ENCODE data around the gene ARHGAP24. TPM values are rescaled to one million over a fixed set of nuclear protein-coding genes. Genes with fewer than 3 reads are reported as not detected.

ARHGAP24 gene
- polyA plus RNA-seq, 1 of the 3 experiments (the other 2 are of a cell fraction), result 1.4 TPM

DNA sequence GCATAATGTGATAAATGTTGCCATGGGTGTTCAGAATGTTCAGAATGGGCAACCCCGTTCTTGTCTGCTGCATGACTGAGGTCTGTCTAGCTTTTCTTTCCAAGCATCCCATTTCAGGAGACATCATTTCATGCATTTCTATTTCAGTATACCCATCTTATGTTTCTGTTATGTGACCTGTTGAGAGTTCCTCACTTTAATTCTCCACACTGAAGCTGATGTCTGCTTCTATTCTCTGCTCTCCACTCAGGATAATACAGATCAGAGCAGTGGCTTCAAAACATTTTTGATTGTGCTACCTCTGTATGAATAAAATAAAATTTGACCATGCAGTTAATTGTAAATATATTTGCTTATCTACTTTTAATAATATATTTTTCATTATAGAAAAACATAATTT is 398.6 kb downstream of the ARHGAP24 start (continued):
- TF ChIP-seq, protein P1, sequence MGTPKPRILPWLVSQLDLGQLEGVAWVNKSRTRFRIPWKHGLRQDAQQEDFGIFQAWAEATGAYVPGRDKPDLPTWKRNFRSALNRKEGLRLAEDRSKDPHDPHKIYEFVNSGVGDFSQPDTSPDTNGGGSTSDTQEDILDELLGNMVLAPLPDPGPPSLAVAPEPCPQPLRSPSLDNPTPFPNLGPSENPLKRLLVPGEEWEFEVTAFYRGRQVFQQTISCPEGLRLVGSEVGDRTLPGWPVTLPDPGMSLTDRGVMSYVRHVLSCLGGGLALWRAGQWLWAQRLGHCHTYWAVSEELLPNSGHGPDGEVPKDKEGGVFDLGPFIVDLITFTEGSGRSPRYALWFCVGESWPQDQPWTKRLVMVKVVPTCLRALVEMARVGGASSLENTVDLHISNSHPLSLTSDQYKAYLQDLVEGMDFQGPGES (IDR thresholded peaks at IDR 0.05; ENCODE audit: low read depth, low read length), result no peak
- no peak for TF ChIP-seq CHD2 (IDR thresholded peaks at IDR 0.05; ENCODE audit: low read length, partially characterized antibody)
- TF ChIP-seq YY1 (IDR thresholded peaks at IDR 0.05; ENCODE audit: low read depth), result no peak
- TF ChIP-seq, protein P2, sequence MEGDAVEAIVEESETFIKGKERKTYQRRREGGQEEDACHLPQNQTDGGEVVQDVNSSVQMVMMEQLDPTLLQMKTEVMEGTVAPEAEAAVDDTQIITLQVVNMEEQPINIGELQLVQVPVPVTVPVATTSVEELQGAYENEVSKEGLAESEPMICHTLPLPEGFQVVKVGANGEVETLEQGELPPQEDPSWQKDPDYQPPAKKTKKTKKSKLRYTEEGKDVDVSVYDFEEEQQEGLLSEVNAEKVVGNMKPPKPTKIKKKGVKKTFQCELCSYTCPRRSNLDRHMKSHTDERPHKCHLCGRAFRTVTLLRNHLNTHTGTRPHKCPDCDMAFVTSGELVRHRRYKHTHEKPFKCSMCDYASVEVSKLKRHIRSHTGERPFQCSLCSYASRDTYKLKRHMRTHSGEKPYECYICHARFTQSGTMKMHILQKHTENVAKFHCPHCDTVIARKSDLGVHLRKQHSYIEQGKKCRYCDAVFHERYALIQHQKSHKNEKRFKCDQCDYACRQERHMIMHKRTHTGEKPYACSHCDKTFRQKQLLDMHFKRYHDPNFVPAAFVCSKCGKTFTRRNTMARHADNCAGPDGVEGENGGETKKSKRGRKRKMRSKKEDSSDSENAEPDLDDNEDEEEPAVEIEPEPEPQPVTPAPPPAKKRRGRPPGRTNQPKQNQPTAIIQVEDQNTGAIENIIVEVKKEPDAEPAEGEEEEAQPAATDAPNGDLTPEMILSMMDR (IDR thresholded peaks at IDR 0.05), result no peak
- no peak for TF ChIP-seq MXI1 (IDR thresholded peaks at IDR 0.05; ENCODE audit: low read depth, low read length)
- no peak for TF ChIP-seq POLR2AphosphoS5 (IDR thresholded peaks at IDR 0.05; ENCODE audit: low read depth, low read length)
- TF ChIP-seq, protein P3, sequence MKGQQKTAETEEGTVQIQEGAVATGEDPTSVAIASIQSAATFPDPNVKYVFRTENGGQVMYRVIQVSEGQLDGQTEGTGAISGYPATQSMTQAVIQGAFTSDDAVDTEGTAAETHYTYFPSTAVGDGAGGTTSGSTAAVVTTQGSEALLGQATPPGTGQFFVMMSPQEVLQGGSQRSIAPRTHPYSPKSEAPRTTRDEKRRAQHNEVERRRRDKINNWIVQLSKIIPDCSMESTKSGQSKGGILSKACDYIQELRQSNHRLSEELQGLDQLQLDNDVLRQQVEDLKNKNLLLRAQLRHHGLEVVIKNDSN (IDR thresholded peaks at IDR 0.05; ENCODE audit: borderline replicate concordance, low read depth), result no peak

DNA sequence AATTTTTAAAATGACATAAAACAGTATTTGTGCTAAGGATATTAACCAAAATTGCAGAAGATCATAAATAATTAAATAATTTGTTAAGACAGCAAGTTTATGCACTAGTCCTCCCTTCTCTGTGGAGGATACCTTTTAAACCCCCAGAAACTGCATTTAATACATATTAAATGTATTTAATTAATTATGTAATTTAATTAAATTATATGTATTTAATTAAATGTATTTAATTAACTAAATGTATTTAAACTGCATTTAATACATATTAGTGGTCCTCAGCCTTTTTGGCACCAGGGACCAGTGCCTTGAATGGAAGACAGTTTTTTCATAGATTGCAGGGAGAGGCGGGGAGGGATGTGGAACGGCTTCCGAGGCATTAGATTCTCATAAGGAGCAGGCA is 404.6 kb downstream of the ARHGAP24 start:
- no peaks in the 10 kb centered on the region for H3K4me1 ChIP-seq (ENCODE audit: control insufficient read depth in 1 of 2, insufficient read depth in 2 of 2, low read depth in 1 of 2, low read length in 1 of 2)
- H3K27ac ChIP-seq (ENCODE audit: low read depth in 2 of 2, low read length in 1 of 2), result no peak overlapping the region
- ChIA-PET CTCF (no interaction called here), POLR2A (no interaction called here)
- no peaks in the 10 kb centered on the region for H3K36me3 ChIP-seq (replicated peaks in 1 of 2; ENCODE audit: control insufficient read depth in 1 of 2, insufficient read depth in 2 of 2, low read length in 1 of 2)
- no peak for DNase-seq
- H4K20me1 ChIP-seq (ENCODE audit: insufficient read depth), result no peaks in the 10 kb centered on the region
- H3K9me2 ChIP-seq, result no peaks in the 10 kb centered on the region
- no peaks in the 10 kb centered on the region for H3K9me3 ChIP-seq
- H3K79me2 ChIP-seq (ENCODE audit: insufficient read depth), result no peaks in the 10 kb centered on the region
- H3K4me3 ChIP-seq (ENCODE audit: low read depth in 2 of 2, low read length in 1 of 2), result no peak overlapping the region
- H3K27me3 ChIP-seq (ENCODE audit: insufficient read depth), result no peaks in the 10 kb centered on the region
- TF ChIP-seq, protein P4, sequence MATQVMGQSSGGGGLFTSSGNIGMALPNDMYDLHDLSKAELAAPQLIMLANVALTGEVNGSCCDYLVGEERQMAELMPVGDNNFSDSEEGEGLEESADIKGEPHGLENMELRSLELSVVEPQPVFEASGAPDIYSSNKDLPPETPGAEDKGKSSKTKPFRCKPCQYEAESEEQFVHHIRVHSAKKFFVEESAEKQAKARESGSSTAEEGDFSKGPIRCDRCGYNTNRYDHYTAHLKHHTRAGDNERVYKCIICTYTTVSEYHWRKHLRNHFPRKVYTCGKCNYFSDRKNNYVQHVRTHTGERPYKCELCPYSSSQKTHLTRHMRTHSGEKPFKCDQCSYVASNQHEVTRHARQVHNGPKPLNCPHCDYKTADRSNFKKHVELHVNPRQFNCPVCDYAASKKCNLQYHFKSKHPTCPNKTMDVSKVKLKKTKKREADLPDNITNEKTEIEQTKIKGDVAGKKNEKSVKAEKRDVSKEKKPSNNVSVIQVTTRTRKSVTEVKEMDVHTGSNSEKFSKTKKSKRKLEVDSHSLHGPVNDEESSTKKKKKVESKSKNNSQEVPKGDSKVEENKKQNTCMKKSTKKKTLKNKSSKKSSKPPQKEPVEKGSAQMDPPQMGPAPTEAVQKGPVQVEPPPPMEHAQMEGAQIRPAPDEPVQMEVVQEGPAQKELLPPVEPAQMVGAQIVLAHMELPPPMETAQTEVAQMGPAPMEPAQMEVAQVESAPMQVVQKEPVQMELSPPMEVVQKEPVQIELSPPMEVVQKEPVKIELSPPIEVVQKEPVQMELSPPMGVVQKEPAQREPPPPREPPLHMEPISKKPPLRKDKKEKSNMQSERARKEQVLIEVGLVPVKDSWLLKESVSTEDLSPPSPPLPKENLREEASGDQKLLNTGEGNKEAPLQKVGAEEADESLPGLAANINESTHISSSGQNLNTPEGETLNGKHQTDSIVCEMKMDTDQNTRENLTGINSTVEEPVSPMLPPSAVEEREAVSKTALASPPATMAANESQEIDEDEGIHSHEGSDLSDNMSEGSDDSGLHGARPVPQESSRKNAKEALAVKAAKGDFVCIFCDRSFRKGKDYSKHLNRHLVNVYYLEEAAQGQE (IDR thresholded peaks at IDR 0.05; ENCODE audit: low read depth, low read length), result no peak
- no peak for TF ChIP-seq EP300 (IDR thresholded peaks at IDR 0.05; ENCODE audit: borderline replicate concordance in 1 of 2, low read depth in 1 of 2, low read length in 1 of 2)
- no peak for TF ChIP-seq NRF1 (IDR thresholded peaks at IDR 0.05; ENCODE audit: low read depth, low read length)
- TF ChIP-seq FOXJ3 (CRISPR knock-in tag; IDR thresholded peaks at IDR 0.05), result no peak
- no peak for TF ChIP-seq YY1 (IDR thresholded peaks at IDR 0.05; ENCODE audit: low read depth)
- no peak for TF ChIP-seq MXI1 (IDR thresholded peaks at IDR 0.05; ENCODE audit: low read depth, low read length)
- TF ChIP-seq TCF12 (IDR thresholded peaks at IDR 0.05), result no peak
- no peak for TF ChIP-seq SMC3 (IDR thresholded peaks at IDR 0.05; ENCODE audit: low read depth, low read length)
- TF ChIP-seq RFX5 (IDR thresholded peaks at IDR 0.05; ENCODE audit: low read length), result no peak
- no peak for TF ChIP-seq MEF2A (IDR thresholded peaks at IDR 0.05; ENCODE audit: borderline replicate concordance, low read depth)
- TF ChIP-seq JUND (IDR thresholded peaks at IDR 0.05), result no peak
- TF ChIP-seq, protein P3 (IDR thresholded peaks at IDR 0.05; ENCODE audit: borderline replicate concordance, low read depth), result no peak
- TF ChIP-seq CHD2 (IDR thresholded peaks at IDR 0.05; ENCODE audit: low read length, partially characterized antibody), result no peak
- no peak for TF ChIP-seq FOXM1 (IDR thresholded peaks at IDR 0.05; ENCODE audit: low read depth)
- TF ChIP-seq EZH2phosphoT487 (IDR thresholded peaks at IDR 0.05; ENCODE audit: borderline replicate concordance, low read depth), result no peak
- TF ChIP-seq GATA2 (CRISPR knock-in tag; IDR thresholded peaks at IDR 0.05), result no peak
- TF ChIP-seq, protein P2 (IDR thresholded peaks at IDR 0.05), result no peak
- TF ChIP-seq, protein P5, sequence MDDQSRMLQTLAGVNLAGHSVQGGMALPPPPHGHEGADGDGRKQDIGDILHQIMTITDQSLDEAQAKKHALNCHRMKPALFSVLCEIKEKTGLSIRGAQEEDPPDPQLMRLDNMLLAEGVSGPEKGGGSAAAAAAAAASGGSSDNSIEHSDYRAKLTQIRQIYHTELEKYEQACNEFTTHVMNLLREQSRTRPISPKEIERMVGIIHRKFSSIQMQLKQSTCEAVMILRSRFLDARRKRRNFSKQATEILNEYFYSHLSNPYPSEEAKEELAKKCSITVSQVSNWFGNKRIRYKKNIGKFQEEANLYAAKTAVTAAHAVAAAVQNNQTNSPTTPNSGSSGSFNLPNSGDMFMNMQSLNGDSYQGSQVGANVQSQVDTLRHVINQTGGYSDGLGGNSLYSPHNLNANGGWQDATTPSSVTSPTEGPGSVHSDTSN (IDR thresholded peaks at IDR 0.05), result no peak
- H3K4me2 ChIP-seq, result no peak overlapping the region
- WGBS (ENCODE audit: low lambda C conversion rate), result 93% methylated on average over 3 of the region's 3 CpGs
- no peak overlapping the region for H2AFZ ChIP-seq (ENCODE audit: low read depth)
- H3K9ac ChIP-seq, result no peak overlapping the region
- no peaks in the 10 kb centered on the region for H3F3A ChIP-seq (replicated peaks; ENCODE audit: insufficient read depth)

Data from SK-N-SH (cell line).